ENCODE data around the gene ARID3B.

Gene ARID3B

DNA sequence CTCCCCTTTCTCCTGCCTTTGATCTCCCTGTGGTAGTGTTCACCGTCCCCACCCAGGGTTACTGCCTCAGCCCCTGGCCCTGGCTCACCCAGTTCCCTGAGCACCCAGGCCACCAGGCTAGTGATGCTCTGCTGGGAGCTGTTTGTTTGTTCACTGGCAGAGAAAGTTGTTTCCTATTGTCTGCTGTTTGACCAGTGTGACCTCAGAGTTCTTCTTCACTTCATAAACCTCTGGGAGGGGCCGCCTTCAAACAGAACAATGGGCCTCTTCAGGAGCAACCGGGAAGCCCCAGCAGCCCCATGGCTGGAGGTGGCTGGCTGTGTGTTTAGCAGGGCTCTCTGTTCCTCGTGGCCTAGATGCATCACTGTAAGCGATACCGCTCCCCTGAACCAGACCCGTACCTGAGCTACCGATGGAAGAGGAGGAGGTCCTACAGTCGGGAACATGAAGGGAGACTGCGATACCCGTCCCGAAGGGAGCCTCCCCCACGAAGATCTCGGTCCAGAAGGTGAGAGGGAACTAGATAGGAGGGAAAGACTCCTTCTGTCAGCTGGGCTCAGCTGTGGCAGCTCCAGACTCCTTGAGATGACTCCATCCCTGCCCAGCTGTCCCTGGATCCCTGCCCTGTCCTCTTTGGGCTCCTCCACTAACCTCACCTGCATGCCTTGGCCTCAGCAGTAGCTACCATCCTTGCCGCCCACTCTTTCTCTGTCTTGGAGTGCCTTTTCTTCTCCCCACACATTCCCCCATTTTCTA lies 78.0 kb downstream of the ARID3B start:
- in situ Hi-C loops (cut with HindIII; ENCODE audit: low sequenced_read_pairs), result no loop called here

DNA sequence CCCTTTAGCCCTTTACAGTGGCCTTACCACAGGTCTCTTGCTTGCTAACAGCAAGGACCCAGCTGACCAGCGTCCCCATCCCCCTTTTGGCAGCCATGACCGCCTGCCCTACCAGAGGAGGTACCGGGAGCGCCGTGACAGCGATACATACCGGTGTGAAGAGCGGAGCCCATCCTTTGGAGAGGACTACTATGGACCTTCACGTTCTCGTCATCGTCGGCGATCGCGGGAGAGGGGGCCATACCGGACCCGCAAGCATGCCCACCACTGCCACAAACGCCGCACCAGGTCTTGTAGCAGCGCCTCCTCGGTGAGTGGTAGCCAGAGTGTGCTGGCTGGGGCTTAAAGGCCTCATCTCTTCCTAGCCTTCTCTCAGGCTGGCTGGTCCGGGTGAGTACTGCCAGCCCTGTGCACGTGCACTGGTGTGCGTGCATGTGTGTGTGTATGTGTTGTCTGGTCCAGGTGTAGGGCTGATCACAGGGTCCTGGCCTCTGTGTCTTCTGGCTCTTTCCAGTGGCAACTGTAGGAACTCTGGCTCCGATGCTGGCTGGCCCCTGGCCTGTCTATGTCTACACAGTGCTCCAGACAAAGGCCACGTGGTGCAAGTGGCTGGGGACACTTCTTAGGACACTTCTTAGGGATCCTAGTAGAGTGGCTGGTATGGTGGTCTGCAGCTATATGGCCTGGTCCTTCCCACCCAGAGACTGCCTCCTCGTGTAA lies 79.1 kb downstream of the ARID3B start:
- in situ Hi-C loops (cut with HindIII; ENCODE audit: low sequenced_read_pairs), result no loop called here

DNA sequence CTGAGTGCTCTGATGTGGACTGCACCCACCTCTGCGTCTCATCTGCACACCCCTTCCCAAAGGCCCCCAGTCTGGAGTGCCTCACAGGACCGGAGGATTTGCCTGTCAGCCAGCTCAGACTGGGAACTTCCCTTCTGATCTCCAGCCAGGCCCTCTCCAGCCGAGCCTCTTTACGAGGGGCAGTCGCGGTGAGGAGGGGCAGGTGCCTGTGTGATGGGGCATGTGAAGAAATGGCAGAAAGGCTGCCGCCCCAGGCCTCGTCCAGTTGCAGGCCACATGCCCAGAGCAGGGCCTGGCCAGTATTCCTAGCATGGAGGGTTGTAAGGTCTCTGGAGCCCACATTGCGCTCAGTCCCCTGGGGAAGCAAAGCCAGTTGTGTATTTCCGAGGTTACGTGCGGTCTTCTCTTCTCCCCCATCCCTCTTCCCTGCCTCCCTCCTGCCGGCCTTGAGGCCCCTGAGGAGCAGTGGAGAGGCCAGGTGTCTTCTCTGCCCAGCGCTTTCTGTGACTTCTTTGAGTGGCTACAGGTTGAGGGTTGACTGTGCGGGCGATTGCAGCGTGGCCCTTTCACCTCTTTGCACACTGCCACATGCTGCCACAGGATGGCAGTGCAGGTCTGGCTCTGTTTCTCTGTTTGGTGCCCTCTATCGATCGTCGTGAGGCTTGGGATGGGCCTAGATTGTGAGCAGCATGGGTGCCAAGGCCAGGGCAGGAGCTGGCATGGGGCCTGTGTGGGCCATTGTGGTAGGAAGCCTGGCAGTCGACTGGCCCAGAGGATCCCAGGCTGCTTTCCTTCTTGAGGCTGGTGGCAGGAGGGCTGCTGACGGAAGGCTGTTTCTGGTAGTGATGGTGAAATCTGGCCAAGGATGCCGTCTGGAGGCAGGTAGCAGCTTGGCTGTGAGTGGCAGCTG lies 79.9 kb downstream of the ARID3B start:
- in situ Hi-C loops (cut with HindIII; ENCODE audit: low sequenced_read_pairs), result no loop called here

DNA sequence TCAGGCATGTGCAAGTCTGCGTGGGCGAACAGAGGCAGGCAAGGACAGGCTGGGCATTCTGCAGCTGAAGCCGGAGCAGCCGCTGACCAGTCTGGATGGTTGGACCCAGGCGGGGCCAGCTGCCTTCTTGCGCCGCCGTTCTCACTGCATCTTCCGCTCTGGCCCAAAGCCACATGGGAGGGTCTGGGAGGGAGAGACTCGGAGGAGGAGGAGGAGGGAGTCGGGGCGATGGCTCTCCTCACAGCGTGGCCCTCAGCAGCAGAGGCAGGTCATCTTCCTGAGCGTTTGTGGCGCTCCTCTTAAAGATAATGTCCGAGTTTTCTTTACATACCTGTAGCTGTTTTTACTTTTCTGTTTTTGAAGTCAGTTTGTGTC lies 80.5 kb downstream of the ARID3B start:
- in situ Hi-C loops (cut with HindIII; ENCODE audit: low sequenced_read_pairs), result no loop called here

DNA sequence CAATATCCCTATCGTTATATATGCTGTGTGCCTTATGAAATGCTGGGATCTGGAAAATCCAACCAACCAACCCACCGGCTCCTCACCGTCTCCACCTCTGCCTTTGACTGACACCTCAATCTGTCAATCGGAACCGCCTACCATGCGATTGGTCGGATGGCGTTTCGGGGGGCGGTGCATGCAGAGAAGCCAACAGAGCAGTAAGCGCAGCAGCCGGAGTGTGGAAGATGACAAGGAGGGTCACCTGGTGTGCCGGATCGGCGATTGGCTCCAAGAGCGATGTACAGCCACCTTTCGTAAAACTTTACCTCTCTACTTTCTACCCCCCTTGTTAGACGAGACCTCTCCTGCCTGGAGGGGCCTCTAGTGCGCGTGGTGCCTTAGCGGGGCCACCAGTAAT lies 80.9 kb downstream of the ARID3B start:
- in situ Hi-C loops (cut with HindIII; ENCODE audit: low sequenced_read_pairs), result no loop called here

DNA sequence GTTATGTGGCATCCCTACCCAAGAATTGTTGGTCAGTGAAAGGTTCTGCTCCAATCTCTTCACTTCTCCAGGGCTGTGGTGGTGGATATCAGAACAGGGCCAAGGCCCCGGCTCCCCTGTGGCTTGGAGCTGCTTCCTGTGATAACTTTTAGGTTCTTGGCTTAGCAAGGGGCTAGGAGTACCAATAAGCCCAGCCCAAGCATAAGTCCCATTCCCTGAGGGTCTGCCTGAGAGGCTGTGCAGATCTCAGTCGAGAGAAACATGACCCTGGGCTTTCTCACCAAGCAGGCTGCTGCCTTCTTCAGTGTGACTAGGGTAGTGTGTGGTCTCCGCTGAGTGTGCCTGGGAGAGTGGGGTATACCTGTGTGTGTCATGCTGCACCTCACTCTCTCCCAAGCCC lies 81.7 kb downstream of the ARID3B start:
- in situ Hi-C loops (cut with HindIII; ENCODE audit: low sequenced_read_pairs), result no loop called here

DNA sequence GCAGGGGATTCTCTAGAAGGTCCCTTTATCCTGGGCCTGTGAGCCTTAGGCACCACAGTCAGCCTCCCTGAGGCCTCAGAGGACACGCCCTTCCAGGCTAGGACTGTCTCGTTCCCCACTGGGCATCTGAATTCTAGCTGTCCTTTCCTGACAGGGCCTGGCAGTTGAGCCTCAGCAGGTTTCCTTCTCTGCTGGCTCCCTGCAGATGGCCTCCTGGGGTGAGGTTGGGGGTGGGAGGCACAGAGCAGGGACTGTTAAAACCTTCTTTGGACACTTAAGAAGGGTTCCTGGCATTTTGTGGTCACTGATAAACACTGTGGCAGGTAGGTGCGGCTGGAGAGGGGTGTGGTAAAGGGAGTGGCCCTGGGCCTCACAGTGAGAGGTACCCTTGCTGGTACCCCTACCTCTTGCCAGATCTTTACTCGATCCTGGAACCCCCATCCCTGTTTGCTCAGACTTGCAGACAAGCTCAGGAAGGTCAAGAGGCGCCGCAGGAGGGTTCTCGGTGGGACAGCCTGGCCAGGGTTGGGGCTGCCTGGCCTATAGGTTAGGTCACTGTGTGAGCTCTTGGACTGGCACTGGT lies 83.1 kb downstream of the ARID3B start:
- in situ Hi-C loops (cut with HindIII; ENCODE audit: low sequenced_read_pairs), result no loop called here

DNA sequence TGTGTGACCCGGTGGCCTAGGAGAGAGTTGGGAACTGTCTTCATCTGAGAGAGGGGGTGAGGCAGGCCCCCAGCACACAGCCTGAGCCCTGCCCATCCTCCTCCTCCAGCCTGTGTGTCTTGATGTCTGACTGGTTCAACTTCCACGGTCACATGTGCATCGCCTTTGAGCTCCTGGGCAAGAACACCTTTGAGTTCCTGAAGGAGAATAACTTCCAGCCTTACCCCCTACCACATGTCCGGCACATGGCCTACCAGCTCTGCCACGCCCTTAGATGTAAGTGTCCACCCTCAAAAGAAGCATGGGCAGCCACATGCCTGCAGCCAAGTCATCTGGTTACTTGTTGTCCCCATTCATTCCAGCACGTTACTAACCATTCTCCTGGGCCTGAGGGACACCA lies 84.7 kb downstream of the ARID3B start:
- in situ Hi-C loops (cut with HindIII; ENCODE audit: low sequenced_read_pairs), result no loop called here

DNA sequence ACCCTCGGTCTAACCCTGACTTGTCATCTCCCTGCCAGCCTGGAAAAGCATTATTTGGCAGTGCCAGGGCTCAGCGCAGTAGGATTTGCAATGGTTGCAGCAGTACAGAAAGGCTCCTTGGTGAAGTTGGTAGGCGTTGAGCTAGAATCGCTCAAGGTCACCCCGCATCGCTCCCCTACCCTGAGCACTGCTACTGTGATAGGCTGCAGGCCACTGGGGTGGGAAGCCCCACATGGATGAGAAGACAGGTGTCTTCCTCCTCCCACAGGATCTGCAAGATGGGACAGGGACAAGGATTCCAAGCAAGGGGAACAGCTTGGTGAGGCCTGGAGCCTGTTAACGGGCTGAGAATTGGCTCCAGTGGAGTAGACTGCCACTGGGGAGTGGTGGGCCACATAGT lies 85.3 kb downstream of the ARID3B start:
- in situ Hi-C loops (cut with HindIII; ENCODE audit: low sequenced_read_pairs), result no loop called here

DNA sequence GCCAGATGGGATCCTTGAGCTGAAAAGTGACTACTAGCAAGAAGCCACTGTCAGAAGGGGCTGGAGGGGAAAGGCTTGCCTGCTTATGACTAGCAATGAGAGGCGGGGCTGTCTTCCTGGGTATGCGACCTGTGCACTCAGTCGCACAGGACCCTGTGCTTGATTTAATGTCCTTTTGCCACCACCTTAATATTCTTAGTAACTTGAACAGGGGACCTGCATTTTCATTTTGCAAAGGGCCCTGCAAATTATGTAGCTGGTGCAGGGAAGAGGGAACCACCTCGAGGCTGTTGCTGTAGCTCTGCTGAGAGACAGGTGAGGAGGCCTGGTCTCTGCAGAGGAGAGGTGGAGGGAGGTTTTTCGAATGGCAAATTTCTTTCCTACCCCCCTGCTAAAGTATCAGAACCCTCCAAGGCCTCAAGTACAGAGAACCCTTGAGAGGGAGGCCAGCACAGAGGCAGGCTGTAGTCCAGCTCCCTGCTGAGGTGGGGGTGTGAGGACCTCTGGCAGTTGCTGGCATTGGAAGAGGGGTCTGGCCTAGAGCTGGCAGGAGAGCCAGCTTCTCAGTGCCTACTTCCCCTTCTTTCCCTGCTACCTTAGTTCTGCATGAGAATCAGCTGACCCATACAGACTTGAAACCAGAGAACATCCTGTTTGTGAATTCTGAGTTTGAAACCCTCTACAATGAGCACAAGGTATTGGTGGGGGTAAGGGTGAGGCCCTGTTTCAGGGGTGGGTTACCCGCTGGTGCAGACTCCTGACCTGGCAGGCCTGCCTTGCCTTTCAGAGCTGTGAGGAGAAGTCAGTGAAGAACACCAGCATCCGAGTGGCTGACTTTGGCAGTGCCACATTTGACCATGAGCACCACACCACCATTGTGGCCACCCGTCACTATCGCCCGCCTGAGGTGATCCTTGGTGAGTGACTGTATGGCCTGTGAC lies 86.0 kb downstream of the ARID3B start:
- in situ Hi-C loops (cut with HindIII; ENCODE audit: low sequenced_read_pairs), result no loop called here

DNA sequence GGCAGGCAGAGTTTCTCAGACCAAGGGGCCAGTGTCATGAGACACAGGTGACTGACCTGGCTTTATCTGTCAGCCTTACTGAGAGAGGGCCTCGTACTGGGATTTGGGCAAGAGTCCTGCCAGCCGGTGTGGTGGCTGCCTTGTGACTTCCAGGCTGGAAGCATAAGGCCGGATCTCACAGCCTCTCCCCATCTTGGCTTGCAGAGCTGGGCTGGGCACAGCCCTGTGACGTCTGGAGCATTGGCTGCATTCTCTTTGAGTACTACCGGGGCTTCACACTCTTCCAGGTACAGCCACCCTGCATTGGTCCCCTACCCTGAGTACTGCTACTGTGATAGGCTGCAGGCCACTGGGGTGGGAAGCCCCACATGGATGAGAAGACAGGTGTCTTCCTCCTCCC lies 86.7 kb downstream of the ARID3B start:
- in situ Hi-C loops (cut with HindIII; ENCODE audit: low sequenced_read_pairs), result no loop called here

DNA sequence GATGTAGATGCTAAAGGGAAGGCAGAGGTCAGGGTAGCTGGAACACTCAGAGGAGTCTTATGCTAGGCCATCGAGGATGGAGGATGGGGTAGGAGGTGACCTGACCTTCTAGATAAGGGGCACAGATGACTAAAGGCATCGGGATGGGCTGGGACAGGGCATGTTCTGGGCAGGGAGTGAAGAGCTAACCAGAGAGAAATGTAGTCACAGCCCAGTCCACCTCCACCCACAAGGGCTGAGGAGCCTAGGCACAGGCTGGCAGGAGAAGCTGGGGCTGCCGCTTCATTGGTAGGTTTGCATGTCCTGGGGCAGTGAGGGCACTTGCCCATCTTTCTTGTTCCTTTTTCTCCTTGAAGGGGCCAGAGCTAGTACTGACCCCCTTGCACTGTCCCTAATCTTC lies 87.2 kb downstream of the ARID3B start:
- in situ Hi-C loops (cut with HindIII; ENCODE audit: low sequenced_read_pairs), result no loop called here

DNA sequence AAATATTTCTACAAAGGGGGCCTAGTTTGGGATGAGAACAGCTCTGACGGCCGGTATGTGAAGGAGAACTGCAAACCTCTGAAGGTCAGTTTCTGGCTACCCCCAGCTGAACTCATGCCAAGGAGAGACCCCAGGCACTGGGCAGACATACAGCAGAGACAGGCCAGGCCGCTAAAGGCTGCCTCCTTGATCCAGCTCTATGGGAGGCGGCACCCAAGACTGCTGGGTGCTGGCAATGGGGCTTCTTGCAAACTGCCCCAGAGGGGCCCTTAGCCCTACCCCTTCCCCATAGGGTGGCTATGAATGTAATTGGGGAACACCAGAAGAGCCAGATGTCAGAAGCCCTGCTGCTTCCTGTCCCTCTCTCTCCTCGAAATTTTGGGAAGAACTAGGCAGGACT lies 87.9 kb downstream of the ARID3B start:
- in situ Hi-C loops (cut with HindIII; ENCODE audit: low sequenced_read_pairs), result no loop called here

DNA sequence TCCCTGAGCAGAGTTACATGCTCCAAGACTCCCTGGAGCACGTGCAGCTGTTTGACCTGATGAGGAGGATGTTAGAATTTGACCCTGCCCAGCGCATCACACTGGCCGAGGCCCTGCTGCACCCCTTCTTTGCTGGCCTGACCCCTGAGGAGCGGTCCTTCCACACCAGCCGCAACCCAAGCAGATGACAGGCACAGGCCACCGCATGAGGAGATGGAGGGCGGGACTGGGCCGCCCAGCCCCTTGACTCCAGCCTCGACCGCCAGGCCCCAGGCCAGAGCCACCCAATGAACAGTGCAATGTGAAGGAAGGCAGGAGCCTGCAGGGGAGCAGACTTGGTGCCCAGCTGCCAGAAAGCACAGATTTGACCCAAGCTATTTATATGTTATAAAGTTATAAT lies 88.7 kb downstream of the ARID3B start:
- in situ Hi-C loops (cut with HindIII; ENCODE audit: low sequenced_read_pairs), result loop anchor here (5.0 kb wide), 1 partner anchor 143 kb away; no protein-coding TSS in a partner anchor

DNA sequence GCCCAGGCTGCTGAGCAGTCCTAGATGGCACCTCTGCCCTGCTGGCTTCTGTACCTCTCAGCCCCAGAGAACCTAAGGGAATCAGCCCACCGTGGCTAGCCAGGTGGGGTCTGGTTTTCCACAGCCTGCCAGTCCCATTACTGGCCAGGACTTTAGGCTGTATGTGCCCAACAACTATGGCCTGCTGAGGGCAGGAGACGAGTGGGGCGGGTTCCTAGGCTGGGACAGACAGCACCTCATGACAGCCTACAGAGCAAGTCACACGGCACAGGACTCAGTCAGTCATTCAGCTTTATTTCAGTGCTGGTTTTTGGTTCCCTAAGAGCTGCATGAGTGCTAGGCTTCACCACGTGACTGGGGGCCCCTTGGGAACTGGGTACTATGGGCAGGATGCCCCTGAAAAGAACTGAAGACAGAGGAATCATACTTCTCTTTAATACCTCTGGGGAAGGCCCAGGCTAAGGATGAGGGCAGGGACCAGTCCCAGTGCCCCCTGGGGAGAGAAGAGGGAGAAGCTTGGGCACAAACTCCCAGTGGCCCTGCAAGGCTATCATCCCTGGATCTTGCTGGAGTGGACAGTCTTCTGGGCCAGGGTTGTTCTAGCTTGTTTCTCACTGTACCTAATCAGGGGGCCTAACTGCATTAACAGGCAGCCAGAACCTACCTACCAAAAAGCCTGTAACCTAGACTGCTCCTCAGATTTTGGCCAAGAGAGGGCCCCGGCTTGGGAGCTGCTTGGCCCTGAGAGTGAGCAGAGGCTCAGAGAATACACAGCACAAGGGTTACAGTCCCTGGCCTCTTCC lies 89.5 kb downstream of the ARID3B start:
- in situ Hi-C loops (cut with HindIII; ENCODE audit: low sequenced_read_pairs), result loop anchor here (5.0 kb wide), 1 partner anchor 142 kb away; no protein-coding TSS in a partner anchor

DNA sequence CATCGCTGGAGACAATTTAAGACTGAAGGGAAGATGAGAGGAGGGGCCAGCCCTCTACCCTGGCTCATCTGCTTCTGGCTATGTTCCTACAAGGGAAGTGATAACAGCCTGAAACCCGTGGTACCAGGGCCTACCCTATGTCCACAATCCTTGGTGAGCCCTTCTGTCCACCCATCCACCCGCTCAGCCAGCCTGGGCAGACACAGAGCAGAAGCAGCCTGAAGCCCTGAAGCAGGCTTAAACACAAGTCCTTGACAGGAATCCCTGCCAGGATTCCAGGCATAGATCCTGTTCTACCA lies 90.0 kb downstream of the ARID3B start:
- in situ Hi-C loops (cut with HindIII; ENCODE audit: low sequenced_read_pairs), result loop anchor here (5.0 kb wide), 1 partner anchor 141 kb away; no protein-coding TSS in a partner anchor

DNA sequence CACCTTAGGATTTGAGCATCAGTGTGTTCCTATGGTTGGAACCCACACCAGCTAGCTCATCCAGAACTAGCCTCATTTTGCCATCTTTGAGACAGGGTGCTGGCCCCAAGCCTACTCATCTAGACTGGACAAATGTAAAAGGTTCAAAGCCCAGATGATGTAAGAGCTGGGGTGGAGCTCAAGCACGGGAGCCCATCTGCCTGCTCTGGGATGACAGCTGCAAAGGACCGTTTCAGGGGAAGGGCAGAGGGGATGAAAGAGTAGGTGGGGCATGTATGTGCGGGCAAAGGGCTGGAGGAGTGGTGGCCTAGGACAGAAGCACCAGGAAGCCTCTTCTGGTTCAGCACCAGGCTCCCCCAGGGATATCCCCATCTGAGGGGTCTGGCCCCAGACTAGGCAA lies 90.4 kb downstream of the ARID3B start:
- in situ Hi-C loops (cut with HindIII; ENCODE audit: low sequenced_read_pairs), result loop anchor here (5.0 kb wide), 1 partner anchor 141 kb away; no protein-coding TSS in a partner anchor

DNA sequence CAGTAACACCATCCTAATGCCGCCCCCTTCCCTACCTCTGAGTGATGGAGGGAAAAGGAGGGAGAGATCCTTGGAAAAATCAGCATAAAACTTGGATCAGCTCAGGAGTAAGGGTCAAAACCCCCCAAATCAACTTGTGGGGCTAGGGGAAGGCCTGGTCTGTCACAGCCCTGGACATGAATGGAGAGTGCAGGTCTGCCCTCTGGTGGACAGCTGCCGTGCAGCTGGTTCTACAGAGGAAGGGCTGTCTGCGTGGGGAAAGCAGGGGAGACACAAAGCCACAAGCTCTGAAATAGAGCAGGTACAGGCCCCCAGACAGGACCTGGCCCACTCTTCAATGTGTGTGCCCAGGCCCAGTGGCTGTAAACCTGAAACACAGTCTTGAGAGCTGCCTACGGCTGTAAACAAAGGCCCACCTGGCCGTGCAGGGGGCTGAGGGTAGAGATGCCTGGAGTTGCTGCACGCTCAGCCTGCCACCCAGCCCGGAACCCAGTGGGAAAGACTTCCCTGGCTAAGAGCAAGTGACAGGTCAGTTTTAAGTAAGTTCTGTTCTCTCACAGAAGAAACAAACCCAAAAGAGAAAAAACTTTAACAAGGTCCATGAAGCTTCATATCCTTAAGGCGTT lies 91.0 kb downstream of the ARID3B start:
- in situ Hi-C loops (cut with HindIII; ENCODE audit: low sequenced_read_pairs), result loop anchor here (5.0 kb wide), 1 partner anchor 140 kb away; no protein-coding TSS in a partner anchor

DNA sequence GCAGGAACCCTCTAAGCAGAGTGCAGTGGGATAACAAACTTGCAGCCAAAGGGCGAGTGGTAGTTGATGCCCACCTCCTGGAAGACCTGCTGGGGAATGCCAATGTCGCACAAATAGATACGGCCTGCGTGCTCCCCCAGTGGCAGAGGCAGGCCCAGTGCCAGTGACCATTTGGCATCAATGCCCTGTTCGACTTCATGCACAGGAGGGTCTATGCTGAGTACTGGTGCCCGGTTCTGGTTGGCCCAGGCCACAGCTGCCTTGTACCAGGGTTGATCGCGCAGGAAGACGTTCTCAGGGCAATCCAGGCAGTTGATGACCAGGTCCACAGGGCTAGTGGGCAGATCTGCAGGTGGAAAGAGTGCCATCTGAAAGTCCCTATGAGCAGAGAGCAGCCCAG lies 91.6 kb downstream of the ARID3B start:
- in situ Hi-C loops (cut with HindIII; ENCODE audit: low sequenced_read_pairs), result loop anchor here (5.0 kb wide), 1 partner anchor 140 kb away; no protein-coding TSS in a partner anchor

All from DLD1 (cell line).